WERI-Rb-1 (cell line): ENCODE results near the gene CD22.
A peak's percentile ranks its signal among the peaks of the same experiment; 100 is the strongest.

Source experiments
- DNase-seq: peaks from one replicate; pipeline ENCODE4 v3.0.0-alpha.2; 2020
- H3K27ac ChIP-seq: fragments of 250-450 bp; sonication (Bioruptor Pico); 2 replicates; pipeline ENCODE4 v1.5.1; 2020; ENCODE audit warnings: mild to moderate bottlenecking, moderate library complexity
- H3K27me3 ChIP-seq: fragments of 250-450 bp; sonication (Bioruptor Pico); 2 replicates; pipeline ENCODE4 v1.5.1; 2021; ENCODE audit warnings: mild to moderate bottlenecking, low read depth, moderate library complexity; ENCODE audit not compliant: insufficient read depth, severe bottlenecking
- H3K36me3 ChIP-seq: fragments of 250-450 bp; sonication (Bioruptor Pico); 2 replicates; pipeline ENCODE4 v1.5.1; 2020; ENCODE audit warnings: mild to moderate bottlenecking, moderate library complexity
- H3K4me3 ChIP-seq: 2 replicates; pipeline ENCODE4 v1.5.1; 2011; ENCODE audit warnings: low read depth, mild to moderate bottlenecking, control low read depth, low read length
- H3K9me3 ChIP-seq: fragments of 250-450 bp; sonication (Bioruptor Pico); 2 replicates; pipeline ENCODE4 v1.5.1; 2021; ENCODE audit warnings: mild to moderate bottlenecking, moderate library complexity; ENCODE audit not compliant: severe bottlenecking
- CTCF ChIP-seq: IDR thresholded peaks from 2 replicates; pipeline ENCODE4 v1.5.1; 2011; ENCODE audit warnings: low read depth, mild to moderate bottlenecking, control low read depth, inconsistent platforms, low read length

Gene CD22

GRCh38 chr19:35341565-35342225 is 12.7 kb downstream of the CD22 start:
- no peak for TF ChIP-seq CTCF
- H3K9me3 ChIP-seq, result no peaks in the 10 kb centered on the region
- H3K27me3 ChIP-seq, result no peaks in the 10 kb centered on the region
- H3K36me3 ChIP-seq, result no peaks in the 10 kb centered on the region
- H3K4me3 ChIP-seq, result no peak overlapping the region
- peak overlapping the region; percentile 87 for H3K27ac ChIP-seq
- no peak for DNase-seq

GRCh38 chr19:35342430-35342829 is 13.4 kb downstream of the CD22 start:
- H3K36me3 ChIP-seq, result no peaks in the 10 kb centered on the region
- DNase-seq, result peak; percentile 96
- peak overlapping the region; percentile 23 for H3K4me3 ChIP-seq
- peak overlapping the region; percentile 87 for H3K27ac ChIP-seq
- peak; percentile 34 for TF ChIP-seq CTCF
- no peaks in the 10 kb centered on the region for H3K9me3 ChIP-seq
- no peaks in the 10 kb centered on the region for H3K27me3 ChIP-seq

GRCh38 chr19:35344511-35345031 is 15.6 kb downstream of the CD22 start:
- no peak for DNase-seq
- no peak for TF ChIP-seq CTCF
- H3K36me3 ChIP-seq, result no peaks in the 10 kb centered on the region

GRCh38 chr19:35345671-35346111 is 16.7 kb downstream of the CD22 start:
- Histone ChIP-seq H3K27me3 (no peaks in the 10 kb centered on the region), H3K9me3 (no peaks in the 10 kb centered on the region), H3K4me3 (no peak overlapping the region), H3K27ac (no peak overlapping the region), H3K36me3 (no peaks in the 10 kb centered on the region)
- no peak for TF ChIP-seq CTCF
- DNase-seq, result no peak

More at GRCh38 chr19:35344511-35345031, 15.6 kb downstream of the CD22 start:
- Histone ChIP-seq H3K27ac (no peak overlapping the region), H3K4me3 (no peak overlapping the region), H3K27me3 (no peaks in the 10 kb centered on the region), H3K9me3 (no peaks in the 10 kb centered on the region)

GRCh38 chr19:35346193-35347052 is 17.4 kb downstream of the CD22 start:
- H3K9me3 ChIP-seq, result no peaks in the 10 kb centered on the region
- DNase-seq, result no peak
- H3K36me3 ChIP-seq, result no peaks in the 10 kb centered on the region
- TF ChIP-seq CTCF, result no peak
- H3K27me3 ChIP-seq, result no peaks in the 10 kb centered on the region
- H3K27ac ChIP-seq, result no peak overlapping the region
- no peak overlapping the region for H3K4me3 ChIP-seq
